ENCODE measurements around the gene ZXDA.

ZXDA gene

GRCh38 chrX:57902633-57903032, 7.6 kb downstream of the ZXDA start:
- no peaks in the 10 kb centered on the region for H3K4me1 ChIP-seq (ENCODE audit: low read length)
- H3F3A ChIP-seq (ENCODE audit: insufficient read depth, low read length): no peaks in the 10 kb centered on the region
- no peak for TF ChIP-seq EZH2 (optimal IDR thresholded peaks at IDR 0.05; ENCODE audit: low read depth, low read length)
- TF ChIP-seq CTCF (IDR thresholded peaks at IDR 0.05; ENCODE audit: low read length): no peak
- no peak for TF ChIP-seq EZH2phosphoT487 (IDR thresholded peaks at IDR 0.05; ENCODE audit: low read length)
- H3K36me3 ChIP-seq (replicated peaks; ENCODE audit: insufficient read depth, low read length): no peaks in the 10 kb centered on the region
- no peaks in the 10 kb centered on the region for H3K9me3 ChIP-seq (replicated peaks; ENCODE audit: insufficient read depth, low read length)
- H3K9me2 ChIP-seq (replicated peaks; ENCODE audit: insufficient read depth, low read length): no peaks in the 10 kb centered on the region
- no peaks in the 10 kb centered on the region for H4K20me1 ChIP-seq (ENCODE audit: insufficient read depth, low read length)
- H3K4me2 ChIP-seq (ENCODE audit: low read depth, low read length): no peak overlapping the region
- H3K79me2 ChIP-seq (ENCODE audit: low read length): no peaks in the 10 kb centered on the region
- H3K27ac ChIP-seq (ENCODE audit: low read length): no peak overlapping the region
- H2AFZ ChIP-seq (ENCODE audit: low read length): no peak overlapping the region
- H3K27me3 ChIP-seq (replicated peaks; ENCODE audit: insufficient read depth, low read length): no peaks in the 10 kb centered on the region
- DNase-seq: no peak
- H3K4me3 ChIP-seq (ENCODE audit: low read length): no peak overlapping the region
- no peak overlapping the region for H3K9ac ChIP-seq (ENCODE audit: low read length)

GRCh38 chrX:57901466-57901865, 8.8 kb downstream of the ZXDA start:
- Histone ChIP-seq H2AFZ (ENCODE audit: low read length) (no peak overlapping the region), H3K27ac (ENCODE audit: low read length) (no peak overlapping the region), H3K79me2 (ENCODE audit: low read length) (no peaks in the 10 kb centered on the region), H3K9me3 (replicated peaks; ENCODE audit: insufficient read depth, low read length) (no peaks in the 10 kb centered on the region), H3K27me3 (replicated peaks; ENCODE audit: insufficient read depth, low read length) (no peaks in the 10 kb centered on the region), H3K4me2 (ENCODE audit: low read depth, low read length) (no peak overlapping the region), H3K4me1 (ENCODE audit: low read length) (no peaks in the 10 kb centered on the region), H3K36me3 (replicated peaks; ENCODE audit: insufficient read depth, low read length) (no peaks in the 10 kb centered on the region), H3F3A (ENCODE audit: insufficient read depth, low read length) (no peaks in the 10 kb centered on the region), H4K20me1 (ENCODE audit: insufficient read depth, low read length) (no peaks in the 10 kb centered on the region), H3K4me3 (ENCODE audit: low read length) (no peak overlapping the region), H3K9ac (ENCODE audit: low read length) (no peak overlapping the region), H3K9me2 (replicated peaks; ENCODE audit: insufficient read depth, low read length) (no peaks in the 10 kb centered on the region)
- TF ChIP-seq EZH2phosphoT487 (IDR thresholded peaks at IDR 0.05; ENCODE audit: low read length) (no peak), CTCF (IDR thresholded peaks at IDR 0.05; ENCODE audit: low read length) (no peak), EZH2 (optimal IDR thresholded peaks at IDR 0.05; ENCODE audit: low read depth, low read length) (no peak)
- DNase-seq: no peak

DNA sequence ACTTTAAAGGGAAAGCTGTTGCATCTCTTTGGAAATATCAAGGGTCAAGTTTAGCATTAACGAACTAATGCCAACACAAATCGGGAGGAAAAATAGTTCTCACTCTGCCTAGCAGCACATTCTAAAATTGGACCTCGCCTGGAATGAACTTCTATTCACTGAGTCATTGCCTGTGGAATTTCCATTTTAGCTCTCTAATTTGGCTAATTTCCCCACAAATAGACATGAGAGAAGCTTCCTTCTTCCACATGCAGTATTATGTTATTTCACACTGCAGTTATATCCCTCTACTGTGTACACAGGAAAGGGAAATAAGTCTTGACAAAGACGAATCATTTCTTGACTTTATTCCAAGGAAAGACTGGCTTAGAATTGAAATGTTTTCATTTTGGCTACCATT, 9.3 kb downstream of the ZXDA start:
- Histone ChIP-seq H3K9me2 (replicated peaks; ENCODE audit: insufficient read depth, low read length) (no peaks in the 10 kb centered on the region), H3K9ac (ENCODE audit: low read length) (no peak overlapping the region), H3K27ac (ENCODE audit: low read length) (no peak overlapping the region), H3K36me3 (replicated peaks; ENCODE audit: insufficient read depth, low read length) (no peaks in the 10 kb centered on the region), H3K27me3 (replicated peaks; ENCODE audit: insufficient read depth, low read length) (no peaks in the 10 kb centered on the region), H3K79me2 (ENCODE audit: low read length) (no peaks in the 10 kb centered on the region), H2AFZ (ENCODE audit: low read length) (no peak overlapping the region), H3K4me1 (ENCODE audit: low read length) (no peaks in the 10 kb centered on the region), H3K4me3 (ENCODE audit: low read length) (no peak overlapping the region), H3K4me2 (ENCODE audit: low read depth, low read length) (no peak overlapping the region), H4K20me1 (ENCODE audit: insufficient read depth, low read length) (no peaks in the 10 kb centered on the region), H3K9me3 (replicated peaks; ENCODE audit: insufficient read depth, low read length) (no peaks in the 10 kb centered on the region), H3F3A (ENCODE audit: insufficient read depth, low read length) (no peaks in the 10 kb centered on the region)
- no peak for DNase-seq
- TF ChIP-seq CTCF (IDR thresholded peaks at IDR 0.05; ENCODE audit: low read length): no peak
- no peak for TF ChIP-seq EZH2 (optimal IDR thresholded peaks at IDR 0.05; ENCODE audit: low read depth, low read length)
- TF ChIP-seq EZH2phosphoT487 (IDR thresholded peaks at IDR 0.05; ENCODE audit: low read length): no peak
